AG04450 (cell line): ENCODE measurements around the gene OR1L8. TPM values are rescaled to one million over a fixed set of nuclear protein-coding genes. Genes with fewer than 3 reads are reported as not detected.
"Not testable (repeated sequence)": the region's sequence is repeated elsewhere in the genome, so short reads cannot be mapped to it uniquely, and the experiment has no call there.

ENCODE experiments used
- CTCF ChIA-PET: fragments of 300-600, 350-600 bp; formaldehyde crosslinking; extraction: SDS; loops from one replicate; lab custom pipeline; 2022; ENCODE audit warnings: antibody characterized with exemption, inconsistent platforms; lab: Charles Lee
- POLR2A ChIA-PET: fragments of 350-600 bp; formaldehyde crosslinking; extraction: SDS; loops from one replicate; lab custom pipeline; 2021; ENCODE audit warnings: antibody characterized with exemption, inconsistent platforms; lab: Yijun Ruan, JAX
- DNase-seq: peaks from one replicate; pipeline ENCODE4 v3.0.0-alpha.2; 2011; ENCODE audit warnings: low read depth, low spot score
- H3K27ac ChIP-seq: one replicate; pipeline ENCODE4 v1.5.1; 2012; ENCODE audit warnings: low read depth, low read length, control low read depth
- H3K27me3 ChIP-seq: one replicate; pipeline ENCODE4 v1.6.0; 2012; ENCODE audit warnings: low read length; ENCODE audit not compliant: control insufficient read depth, insufficient read depth
- H3K4me3 ChIP-seq: 2 replicates; pipeline ENCODE4 v1.5.1; 2011; ENCODE audit warnings: mild to moderate bottlenecking, low read depth, low read length, control low read depth
- H3K9me3 ChIP-seq: 2 replicates; pipeline ENCODE4 v1.5.1; 2012; ENCODE audit warnings: low read length; ENCODE audit not compliant: control insufficient read depth, insufficient read depth
- CTCF ChIP-seq: IDR thresholded peaks from 2 replicates; pipeline ENCODE4 v1.5.1; 2011; ENCODE audit warnings: low read depth, low read length, control low read depth, inconsistent platforms
- polyA minus RNA-seq: library from RNA; depleted of rRNA, polyadenylated mRNA; stranded (reverse); fragments of >200 nt; gene quantifications from 2 replicates; pipeline ENCODE4 v1.2.3, GENCODE V29; 2011; rRNA and poly(A)+ RNA removed
- polyA plus RNA-seq: library from polyadenylated mRNA; depleted of rRNA; stranded (reverse); fragments of >200 nt; gene quantifications from 2 replicates; pipeline ENCODE4 v1.2.3, GENCODE V29; 2011; rRNA removed

The OR1L8 gene
- polyA plus RNA-seq (0.09 TPM in 1 of 2 replicates, not detected in the other), polyA minus RNA-seq (not detected in 2 replicates)

- H3K9me3 ChIP-seq, H3K27me3 ChIP-seq, POLR2A ChIA-PET, DNase-seq, H3K27ac ChIP-seq, H3K4me3 ChIP-seq, CTCF ChIA-PET: not testable (repeated sequence)
These were observed at the start of gene OR1L8 for GRCh38 chr9:122583284-122583683. Gene OR1L8 (minus strand): TSS chr9:122583384. CDS start chr9:122568477, 14,907 bp downstream.

GRCh38 chr9:122619996-122620395 is 36.8 kb upstream of the OR1L8 start:
- H3K9me3 ChIP-seq = no peaks in the 10 kb centered on the region
- ChIA-PET POLR2A (no interaction called here), CTCF (no interaction called here)
- H3K27ac ChIP-seq = no peak overlapping the region
- no peak overlapping the region for H3K4me3 ChIP-seq
- TF ChIP-seq CTCF = no peak
- DNase-seq = no peak
- H3K27me3 ChIP-seq = no peaks in the 10 kb centered on the region

GRCh38 chr9:122614362-122614761 is 31.2 kb upstream of the OR1L8 start, which contains the start of gene OR1Q1:
Gene OR1Q1 (plus strand): TSS chr9:122614738. CDS start chr9:122614738, 0 bp downstream.
- POLR2A ChIA-PET = no interaction called here
- Histone ChIP-seq H3K27me3 (no peaks in the 10 kb centered on the region), H3K4me3 (no peak within 1 kb of the TSS), H3K9me3 (no peaks in the 10 kb centered on the region), H3K27ac (no peak within 1 kb of the TSS)
- no peak for TF ChIP-seq CTCF
- CTCF ChIA-PET = no interaction called here
- DNase-seq = no peak

- CTCF ChIA-PET = no interaction called here
- no peak for TF ChIP-seq CTCF
- H3K27me3 ChIP-seq = no peaks in the 10 kb centered on the region
- DNase-seq = no peak
- H3K9me3 ChIP-seq = no peaks in the 10 kb centered on the region
- no peak overlapping the region for H3K27ac ChIP-seq
- H3K4me3 ChIP-seq = no peak overlapping the region
- POLR2A ChIA-PET = no interaction called here
These were observed 26.6 kb upstream of the OR1L8 start for GRCh38 chr9:122609804-122610203.

GRCh38 chr9:122606587-122606986 is 23.4 kb upstream of the OR1L8 start:
- Histone ChIP-seq H3K4me3 (no peak overlapping the region), H3K9me3 (no peaks in the 10 kb centered on the region), H3K27me3 (no peaks in the 10 kb centered on the region), H3K27ac (no peak overlapping the region)
- CTCF ChIA-PET = no interaction called here
- POLR2A ChIA-PET = no interaction called here
- DNase-seq = no peak
- TF ChIP-seq CTCF = no peak
